ENCODE results near the gene PARD3B.

Gene PARD3B

DNA sequence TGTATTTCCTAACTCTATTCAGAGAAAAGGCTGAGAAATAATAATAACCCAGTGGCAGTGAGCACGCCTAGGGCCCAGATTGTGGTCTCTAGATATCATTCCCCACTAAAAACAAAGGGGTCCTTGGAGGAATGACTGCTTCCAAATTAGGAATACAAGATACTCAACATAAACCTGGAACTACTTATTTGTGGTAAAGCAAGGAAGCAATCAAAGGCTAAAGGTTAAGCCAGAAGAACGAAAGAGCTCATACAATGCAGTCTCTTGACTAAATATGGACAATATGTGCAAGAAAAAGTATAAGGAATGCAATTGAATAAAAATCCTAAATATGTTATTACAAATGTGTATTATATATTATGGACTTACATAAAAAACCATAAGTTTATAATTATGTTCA lies 883.5 kb downstream of the PARD3B start:
- no peak overlapping the region for H3K27ac ChIP-seq
- H3K4me3 ChIP-seq: no peak overlapping the region
- TF ChIP-seq, protein P1, sequence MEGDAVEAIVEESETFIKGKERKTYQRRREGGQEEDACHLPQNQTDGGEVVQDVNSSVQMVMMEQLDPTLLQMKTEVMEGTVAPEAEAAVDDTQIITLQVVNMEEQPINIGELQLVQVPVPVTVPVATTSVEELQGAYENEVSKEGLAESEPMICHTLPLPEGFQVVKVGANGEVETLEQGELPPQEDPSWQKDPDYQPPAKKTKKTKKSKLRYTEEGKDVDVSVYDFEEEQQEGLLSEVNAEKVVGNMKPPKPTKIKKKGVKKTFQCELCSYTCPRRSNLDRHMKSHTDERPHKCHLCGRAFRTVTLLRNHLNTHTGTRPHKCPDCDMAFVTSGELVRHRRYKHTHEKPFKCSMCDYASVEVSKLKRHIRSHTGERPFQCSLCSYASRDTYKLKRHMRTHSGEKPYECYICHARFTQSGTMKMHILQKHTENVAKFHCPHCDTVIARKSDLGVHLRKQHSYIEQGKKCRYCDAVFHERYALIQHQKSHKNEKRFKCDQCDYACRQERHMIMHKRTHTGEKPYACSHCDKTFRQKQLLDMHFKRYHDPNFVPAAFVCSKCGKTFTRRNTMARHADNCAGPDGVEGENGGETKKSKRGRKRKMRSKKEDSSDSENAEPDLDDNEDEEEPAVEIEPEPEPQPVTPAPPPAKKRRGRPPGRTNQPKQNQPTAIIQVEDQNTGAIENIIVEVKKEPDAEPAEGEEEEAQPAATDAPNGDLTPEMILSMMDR (IDR thresholded peaks at IDR 0.05): no peak
- no peak for DNase-seq (ENCODE audit: low spot score)

DNA sequence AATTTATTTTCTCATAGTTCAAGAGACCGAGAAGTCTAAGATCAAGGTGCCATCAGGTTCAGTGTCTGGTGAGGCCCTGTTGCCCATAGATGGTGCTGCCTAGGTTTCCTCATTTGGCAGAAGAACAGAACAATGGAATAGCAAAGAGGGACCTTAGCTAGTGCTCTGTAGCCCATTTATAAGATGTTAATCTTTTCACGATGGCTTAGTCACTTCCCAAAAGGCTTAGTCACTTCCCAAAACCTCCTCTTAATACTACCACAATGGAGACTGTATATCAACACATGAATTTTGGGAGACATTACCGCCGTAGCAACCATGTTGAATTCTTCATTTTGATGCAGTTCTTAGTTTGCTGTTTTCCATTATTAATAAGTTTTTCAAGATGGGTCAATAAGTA lies 890.7 kb downstream of the PARD3B start:
- Histone ChIP-seq H3K4me3 (no peak overlapping the region), H3K27ac (no peak overlapping the region)
- TF ChIP-seq, protein P1 (IDR thresholded peaks at IDR 0.05): no peak
- no peak for DNase-seq (ENCODE audit: low spot score)

DNA sequence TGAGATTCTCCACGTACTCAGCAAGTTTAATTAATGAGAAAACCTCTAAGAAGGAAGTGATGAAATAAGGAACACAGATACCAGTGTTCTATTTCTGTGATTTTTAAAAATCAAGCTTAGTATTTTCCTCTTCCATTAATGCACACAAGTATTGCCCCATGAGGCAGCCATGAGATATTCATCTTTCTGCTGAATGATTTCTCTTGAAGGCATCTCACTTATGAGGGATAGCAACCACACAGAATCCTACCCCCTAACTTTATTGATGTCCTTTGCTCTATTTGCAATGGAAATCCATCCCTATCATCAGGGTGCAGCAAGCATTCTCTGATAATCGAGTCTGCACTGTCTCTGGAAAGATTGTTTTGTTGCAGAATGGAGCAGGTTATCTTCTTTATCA lies 893.0 kb downstream of the PARD3B start:
- H3K27ac ChIP-seq: no peak overlapping the region
- TF ChIP-seq, protein P1 (IDR thresholded peaks at IDR 0.05): no peak

DNA sequence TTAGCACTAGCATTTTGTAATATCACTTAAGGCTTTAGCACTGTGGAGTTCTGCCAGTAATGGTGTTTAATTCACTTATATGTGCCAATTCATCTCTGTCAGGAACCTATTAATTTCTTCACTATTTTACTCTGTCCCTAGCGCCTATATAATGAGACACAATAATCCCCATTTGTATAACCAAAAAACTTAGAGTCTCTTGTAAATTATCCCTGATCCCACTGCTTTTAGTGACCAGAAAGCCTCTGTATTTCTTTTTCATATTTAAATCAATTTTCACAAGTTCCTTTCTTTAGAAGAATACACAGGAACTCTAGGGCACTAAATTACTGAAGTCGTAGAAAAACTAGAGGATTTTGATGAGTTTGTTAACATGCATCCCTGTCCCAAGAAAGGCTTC lies 894.3 kb downstream of the PARD3B start:
- TF ChIP-seq, protein P1 (IDR thresholded peaks at IDR 0.05): no peak
- DNase-seq (ENCODE audit: low spot score): no peak
- Histone ChIP-seq H3K4me3 (no peak overlapping the region), H3K27ac (no peak overlapping the region)

More for the DNA sequence above, 893.0 kb downstream of the PARD3B start:
- H3K4me3 ChIP-seq: no peak overlapping the region
- DNase-seq (ENCODE audit: low spot score): no peak

DNA sequence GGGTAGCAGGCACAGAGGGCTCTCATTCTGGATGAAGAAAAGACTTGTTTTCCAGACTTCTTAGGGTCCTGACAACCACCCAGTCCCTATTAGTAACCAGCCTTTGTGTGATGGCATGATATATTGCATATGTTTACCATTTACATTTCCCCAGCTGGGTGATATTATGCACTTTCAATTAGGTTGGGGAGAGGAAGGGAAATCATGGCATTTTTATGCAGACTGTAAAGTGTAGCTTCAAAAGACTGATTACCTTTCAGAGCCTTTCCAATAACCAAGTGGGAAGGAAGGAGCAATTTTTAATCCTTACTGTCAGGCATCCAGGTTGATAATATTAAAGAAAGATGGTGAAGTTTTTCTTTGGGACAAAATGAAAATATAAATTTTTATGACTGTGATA lies 896.2 kb downstream of the PARD3B start:
- no peak for DNase-seq (ENCODE audit: low spot score)
- TF ChIP-seq, protein P1 (IDR thresholded peaks at IDR 0.05): no peak
- Histone ChIP-seq H3K4me3 (no peak overlapping the region), H3K27ac (no peak overlapping the region)

DNA sequence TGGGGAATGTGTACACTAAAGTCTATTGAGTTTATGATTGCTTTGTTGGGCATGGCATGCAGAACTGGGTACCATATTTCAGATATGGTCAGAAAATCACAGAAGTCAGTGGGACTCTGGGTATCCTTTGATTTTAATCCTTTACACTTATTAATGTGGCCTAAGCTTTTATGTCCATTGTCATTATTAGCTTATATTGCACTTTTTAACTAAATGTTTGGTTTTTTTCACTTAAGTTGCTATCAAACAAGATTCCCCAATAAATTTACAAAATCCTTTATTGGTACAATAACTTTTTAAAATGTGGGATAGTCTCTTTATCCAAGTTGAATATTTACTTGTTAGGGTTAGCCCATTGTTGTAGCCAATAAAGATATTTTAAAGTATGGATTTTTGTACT lies 902.9 kb downstream of the PARD3B start:
- Histone ChIP-seq H3K4me3 (no peak overlapping the region), H3K27ac (no peak overlapping the region)
- TF ChIP-seq, protein P1 (IDR thresholded peaks at IDR 0.05): no peak
- DNase-seq (ENCODE audit: low spot score): no peak

DNA sequence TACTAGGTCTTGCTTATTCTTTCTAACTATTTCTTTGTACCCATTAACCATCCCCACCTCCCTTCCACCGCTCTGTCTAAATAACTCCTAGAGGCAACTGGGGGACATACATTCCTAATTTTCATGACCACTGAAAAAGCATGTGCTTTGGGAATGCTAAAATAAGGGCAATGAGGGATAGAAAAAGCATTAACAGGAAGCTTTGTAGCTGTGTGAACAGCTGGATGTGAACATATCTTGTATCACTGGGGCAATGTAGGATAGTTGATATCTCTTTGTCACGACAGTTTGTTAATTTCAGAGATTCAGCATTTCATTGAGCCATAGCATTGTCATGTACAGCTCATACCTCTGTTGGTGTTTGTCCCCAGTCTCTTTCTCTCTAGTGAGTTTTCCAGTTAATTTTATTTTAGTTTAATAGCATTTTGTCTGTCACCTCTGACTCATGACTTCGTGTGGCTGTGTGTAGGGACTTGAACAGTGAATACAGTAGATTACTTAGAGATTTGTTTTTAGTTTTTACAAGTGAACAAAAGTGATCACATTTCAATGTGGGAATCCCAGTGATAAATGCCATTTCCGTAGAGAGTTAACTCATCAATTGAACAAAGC lies 906.7 kb downstream of the PARD3B start:
- no peak overlapping the region for H3K4me3 ChIP-seq
- DNase-seq (ENCODE audit: low spot score): no peak
- TF ChIP-seq, protein P1 (IDR thresholded peaks at IDR 0.05): no peak
- H3K27ac ChIP-seq: no peak overlapping the region
